GM19328 (cell line): ENCODE measurements around the gene PDIA5.
"Not testable (repeated sequence)": the region's sequence is repeated elsewhere in the genome, so short reads cannot be mapped to it uniquely, and the experiment has no call there.

ENCODE experiments used
- ATAC-seq: cut with Tn5 transposase; IDR thresholded peaks from one replicate; pipeline ENCODE4 v1.9.1; 2021; ENCODE audit warnings: mild to moderate bottlenecking, moderate library complexity; ENCODE audit not compliant: unreplicated experiment

Gene PDIA5

GRCh38 chr3:123112656-123113055, 45.8 kb downstream of the PDIA5 start:
- not testable (repeated sequence) for ATAC-seq

- ATAC-seq: no peak
Observed at GRCh38 chr3:123113889-123114450, 47.1 kb downstream of the PDIA5 start.

- ATAC-seq: no peak
Observed at GRCh38 chr3:123116116-123116515, 49.3 kb downstream of the PDIA5 start.

GRCh38 chr3:123119388-123119787, 52.6 kb downstream of the PDIA5 start:
- no peak for ATAC-seq

GRCh38 chr3:123119802-123120201, 53.0 kb downstream of the PDIA5 start:
- no peak for ATAC-seq

- no peak for ATAC-seq
Observed at GRCh38 chr3:123120573-123120972, 53.7 kb downstream of the PDIA5 start.

GRCh38 chr3:123122057-123122456, 55.2 kb downstream of the PDIA5 start:
- no peak for ATAC-seq

GRCh38 chr3:123122525-123123315, 55.9 kb downstream of the PDIA5 start:
- no peak for ATAC-seq

- no peak for ATAC-seq
Observed at GRCh38 chr3:123123716-123124616, 57.1 kb downstream of the PDIA5 start.

GRCh38 chr3:123124971-123125370, 58.1 kb downstream of the PDIA5 start:
- no peak for ATAC-seq

- no peak for ATAC-seq
Observed at GRCh38 chr3:123126031-123126430, 59.2 kb downstream of the PDIA5 start.

- ATAC-seq: no peak
Observed at GRCh38 chr3:123126653-123127052, 59.8 kb downstream of the PDIA5 start.

GRCh38 chr3:123129092-123129491, 62.3 kb downstream of the PDIA5 start:
- no peak for ATAC-seq

- ATAC-seq: no peak
Observed at GRCh38 chr3:123129532-123129931, 62.7 kb downstream of the PDIA5 start.

GRCh38 chr3:123130079-123130750, 63.4 kb downstream of the PDIA5 start:
- no peak for ATAC-seq

GRCh38 chr3:123134671-123135070, 67.8 kb downstream of the PDIA5 start:
- ATAC-seq: no peak

GRCh38 chr3:123137001-123137400, 70.2 kb downstream of the PDIA5 start:
- no peak for ATAC-seq

- no peak for ATAC-seq
Observed at GRCh38 chr3:123138839-123139444, 72.1 kb downstream of the PDIA5 start.

GRCh38 chr3:123139522-123139921, 72.7 kb downstream of the PDIA5 start:
- ATAC-seq: no peak

GRCh38 chr3:123140550-123140949, 73.7 kb downstream of the PDIA5 start:
- ATAC-seq: no peak

GRCh38 chr3:123141276-123141675, 74.5 kb downstream of the PDIA5 start:
- ATAC-seq: no peak
